K562 (cell line): ENCODE data around the gene FOSL2. TPM values are rescaled to one million over a fixed set of nuclear protein-coding genes. Genes with fewer than 3 reads are reported as not detected.

Source experiments
- ATF3 ChIP-seq, 2 experiments: fragments of 450-650 bp in 1 of 2; sonication (generic) in 1 of 2; formaldehyde crosslinking in 1 of 2; IDR thresholded peaks in 1 of 2; conservative IDR thresholded peaks in 1 of 2; 2 replicates each; pipeline versions ENCODE4 v1.6.1 to v1.8.1; 2016 to 2023; ENCODE audit warnings: mild to moderate bottlenecking in 2 of 2, moderate library complexity in 2 of 2, inconsistent platforms in 1 of 2, missing genetic modification reagents in 1 of 2
- BHLHE40 ChIP-seq: IDR thresholded peaks from 2 replicates; pipeline ENCODE4 v1.6.1; 2011; ENCODE audit warnings: low read length, improper control_type of control experiment
- E4F1 ChIP-seq: fragments of 250-450 bp; sonication (Bioruptor Pico); IDR thresholded peaks from 2 replicates; pipeline ENCODE4 v1.5.0; 2021; ENCODE audit warnings: mild to moderate bottlenecking, borderline replicate concordance
- GABPB2 ChIP-seq: fragments of 250-450 bp; sonication (Bioruptor Pico); conservative IDR thresholded peaks from 2 replicates; pipeline ENCODE4 v1.5.1; 2021; ENCODE audit warnings: mild to moderate bottlenecking
- HMG20B ChIP-seq: fragments of 250-450 bp; sonication (Bioruptor Pico); IDR thresholded peaks from 2 replicates; pipeline ENCODE4 v1.5.0; 2021; ENCODE audit warnings: mild to moderate bottlenecking
- HNRNPL ChIP-seq: fragments of 200-400 bp; formaldehyde crosslinking; IDR thresholded peaks from 2 replicates; pipeline ENCODE4 v1.6.1; 2017; ENCODE audit warnings: low read depth, mild to moderate bottlenecking, low read length
- ILK ChIP-seq: fragments of 450-650 bp; IDR thresholded peaks from 2 replicates; pipeline ENCODE4 v1.6.1; 2016; ENCODE audit warnings: missing genetic modification characterization, low read depth, mild to moderate bottlenecking, missing compliant biosample characterization, moderate library complexity, borderline replicate concordance
- MECOM ChIP-seq: fragments of 250-450 bp; sonication (Bioruptor Pico); IDR thresholded peaks from 2 replicates; pipeline ENCODE4 v1.8.0; 2022; ENCODE audit warnings: inconsistent platforms
- NR2C1 ChIP-seq, 2 experiments: fragments of 450-650 bp; IDR thresholded peaks; 2 replicates each; pipeline ENCODE4 v1.6.1; 2017; ENCODE audit warnings: mild to moderate bottlenecking in 2 of 2, antibody characterized with exemption in 1 of 2, inconsistent platforms in 1 of 2, missing compliant biosample characterization in 1 of 2, missing genetic modification characterization in 1 of 2
- NRF1 ChIP-seq, 2 experiments: fragments of 450-650 bp; IDR thresholded peaks in 1 of 2; conservative IDR thresholded peaks in 1 of 2; 2 replicates each; pipeline ENCODE4 v1.6.1; 2014; ENCODE audit warnings: mild to moderate bottlenecking in 2 of 2
- POLR2A ChIP-seq: fragments of 450-650 bp; conservative IDR thresholded peaks from 2 replicates; pipeline ENCODE4 v1.6.1; 2016
- RHOXF2B ChIP-seq: fragments of 250-450 bp; sonication (Bioruptor Pico); conservative IDR thresholded peaks from 2 replicates; pipeline ENCODE4 v1.5.1; 2021
- SMARCA4 ChIP-seq: fragments of 450-650 bp; IDR thresholded peaks from 2 replicates; pipeline ENCODE4 v1.6.1; 2016
- YY1 ChIP-seq, 3 experiments: IDR thresholded peaks; 2 replicates each; pipeline ENCODE4 v1.6.1; 2011; ENCODE audit warnings: low read length in 2 of 3, mild to moderate bottlenecking in 2 of 3, moderate library complexity in 2 of 3, borderline replicate concordance in 1 of 3, control low read depth in 1 of 3, low read depth in 1 of 3; ENCODE audit not compliant: insufficient read depth in 3 of 3, insufficient replicate concordance in 2 of 3, control insufficient read depth in 1 of 3, insufficient read length in 1 of 3; ENCODE audit errors: extremely low read depth in 1 of 3
- ZBTB9 ChIP-seq: fragments of 450-650 bp; formaldehyde crosslinking; IDR thresholded peaks from 2 replicates; pipeline ENCODE4 v1.4.0; 2020; ENCODE audit warnings: mild to moderate bottlenecking, moderate library complexity
- ZNF518B ChIP-seq: fragments of 250-450 bp; sonication (Bioruptor Pico); IDR thresholded peaks from 2 replicates; pipeline ENCODE4 v1.5.0; 2021; ENCODE audit warnings: mild to moderate bottlenecking, moderate library complexity
- ZNF75A ChIP-seq: fragments of 450-650 bp; formaldehyde crosslinking; IDR thresholded peaks from 2 replicates; pipeline ENCODE4 v1.4.0; 2020; ENCODE audit warnings: mild to moderate bottlenecking
- polyA plus RNA-seq, 8 experiments: library from polyadenylated mRNA; depleted of rRNA in 4 of 8; stranded (reverse) in 5 of 8; unstranded in 3 of 8; fragments of >200 nt; fragmentation: Nextera tagmentation in 2 of 8; fragmentation: Illumina TruSeq in 1 of 8; extraction: Ambion mirVana in 2 of 8; extraction: Trizol in 1 of 8; gene quantifications; 2 replicates each; pipeline versions ENCODE4 v1.2.1 to v1.2.3, GENCODE V29; 2011 to 2014; ENCODE audit warnings: inconsistent platforms in 1 of 8, missing spikeins in 1 of 8
- total RNA-seq, 7 experiments: library from RNA; depleted of rRNA in 6 of 7; stranded (reverse); fragments of >200 nt in 6 of 7; fragmentation: Illumina TruSeq in 2 of 7; extraction: Trizol in 2 of 7; gene quantifications; 2 replicates each; pipeline versions ENCODE4 v1.2.1 to v1.2.3, GENCODE V29; 2011 to 2021; ENCODE audit warnings: low replicate concordance in 1 of 7

The FOSL2 gene
- total and polyA plus RNA-seq, 9 of the 15 experiments (the other 6 are each of a cell fraction or from before 2014, with no cell fraction given): 0.04 to 2.9 (median 0.80) TPM

GRCh38 chr2:28392297-28393113, at the start of gene FOSL2 (continued):
- TF ChIP-seq ZBTB9 (CRISPR knock-in tag) (peak; percentile 47; the same call in 1 of the 2 replicates), ZNF518B (CRISPR knock-in tag) (no peak), GABPB2 (CRISPR knock-in tag) (no peak), MECOM (no peak), ATF3 (IDR thresholded peaks at IDR 0.05) (peak; percentile 94), ATF3 (CRISPR knock-in tag; conservative IDR thresholded peaks at IDR 0.05) (no peak; the same call in 1 of the 2 replicates), YY1 (IDR thresholded peaks at IDR 0.05; ENCODE audit: borderline replicate concordance in 1 of 3, control insufficient read depth in 1 of 3, extremely low read depth in 1 of 3, insufficient read depth in 3 of 3, insufficient read length in 1 of 3, insufficient replicate concordance in 2 of 3, low read depth in 1 of 3, low read length in 2 of 3) (peak in 1 of 3 experiments; percentile 13), HMG20B (no peak), RHOXF2B (CRISPR knock-in tag) (no peak), NRF1 (conservative IDR thresholded peaks at IDR 0.05 in 1 of 2, IDR thresholded peaks at IDR 0.05 in 1 of 2) (peak; percentile 50 to 52; a peak in 2 of 4 replicates), POLR2A (peak; percentile 73), BHLHE40 (peak; percentile 91), ILK (tag) (no peak), E4F1 (CRISPR knock-in tag) (no peak), NR2C1 (IDR thresholded peaks at IDR 0.05) (no peak), NR2C1 (tag; IDR thresholded peaks at IDR 0.05) (no peak), ZNF75A (CRISPR knock-in tag) (no peak), HNRNPL (0 out of 2 replicates have a peak, but pooled peaks have one; percentile 16), SMARCA4 (peak; percentile 57)
